Omental fat pad (tissue), 4 donors: ENCODE measurements around the gene ZNF407. TPM values are rescaled to one million over a fixed set of nuclear protein-coding genes. Genes with fewer than 3 reads are reported as not detected.

Experiments
- ATAC-seq: fragments of 150-250 bp; one replicate; pipeline ENCODE4 v1.9.1; 2016; ENCODE audit warnings: mild to moderate bottlenecking, moderate library complexity; ENCODE audit not compliant: low FRiP score
- DNase-seq: peaks from one replicate; pipeline ENCODE4 v3.0.0-alpha.2; 2019; ENCODE audit warnings: low spot score
- CTCF ChIP-seq, 3 donors: fragments of 450-650 bp; IDR thresholded peaks; one replicate each; pipeline ENCODE4 v1.5.1; 2016 to 2017; ENCODE audit warnings: antibody characterized with exemption in 3 of 3, mild to moderate bottlenecking in 3 of 3, moderate library complexity in 2 of 3
- total RNA-seq, 4 donors: library from RNA; depleted of rRNA; stranded (reverse); fragments of >200 nt; gene quantifications; one replicate each; pipeline ENCODE4 v1.1.0, GENCODE V29; 2016

ZNF407 gene
- total RNA-seq, 4 donors from 2014 or later: 13.4 to 26.7 (median 19.7) TPM

- DNase-seq (no peak), ATAC-seq (no peak)
- no peak for TF ChIP-seq CTCF (IDR thresholded peaks at IDR 0.05)
Observed at GRCh38 chr18:75112186-75113096, 514.8 kb downstream of the ZNF407 start.

- no peak for TF ChIP-seq CTCF (IDR thresholded peaks at IDR 0.05)
- ATAC-seq (no peak), DNase-seq (no peak)
Observed at GRCh38 chr18:75113455-75113854, 515.8 kb downstream of the ZNF407 start.

GRCh38 chr18:75114231-75114764 is 516.6 kb downstream of the ZNF407 start:
- ATAC-seq: no peak
- TF ChIP-seq CTCF (IDR thresholded peaks at IDR 0.05): no peak
- DNase-seq: no peak

Other genes starting within 250 kb of the ZNF407 start
- under 1 TPM in 1 of 4 donors, not detected in 3; 0.28 TPM for gene DIPK1C, start 140.6 kb upstream of the ZNF407 start, total RNA-seq
- 100 to 1,000 TPM in 1 of 4 donors, 10 to 100 TPM in 3; 78.8 to 132 (median 89.3) TPM for gene CNDP2, start 101.5 kb upstream of the ZNF407 start, total RNA-seq
- not detected for gene CNDP1, start 63.4 kb upstream of the ZNF407 start, total RNA-seq